Measurements from ENCODE around the gene C16orf89. TPM values are rescaled to one million over a fixed set of nuclear protein-coding genes. Genes with fewer than 3 reads are reported as not detected.
"Not testable (repeated sequence)": the region's sequence is repeated elsewhere in the genome, so short reads cannot be mapped to it uniquely, and the experiment has no call there.

The C16orf89 gene
- total and polyA plus RNA-seq, 10 of the 15 experiments (the other 5 are each of a cell fraction or from before 2014, with no cell fraction given), result not detected

- FAIRE-seq; H3K9ac ChIP-seq (ENCODE audit: control insufficient read depth, insufficient read depth, low read length); DNase-seq (ENCODE audit: low read depth, low spot score); H2AFZ ChIP-seq (ENCODE audit: control insufficient read depth, low read depth, low read length); H3K79me2 ChIP-seq (ENCODE audit: control insufficient read depth, insufficient read depth, low read length); H3K36me3 ChIP-seq (ENCODE audit: control insufficient read depth in 2 of 2, insufficient read depth in 2 of 2, low read length in 1 of 2); H3K9me3 ChIP-seq (replicated peaks; ENCODE audit: control insufficient read depth, insufficient read depth, low read length); H3K27me3 ChIP-seq (replicated peaks in 1 of 2; ENCODE audit: control insufficient read depth in 2 of 2, insufficient read depth in 2 of 2, low read length in 1 of 2); H3K4me2 ChIP-seq (ENCODE audit: control insufficient read depth, insufficient read depth); SMC1A ChIA-PET (ENCODE audit: uncharacterized antibody, unreplicated experiment); H4K20me1 ChIP-seq (ENCODE audit: control insufficient read depth, insufficient read depth); H3K4me1 ChIP-seq (ENCODE audit: control insufficient read depth, insufficient read depth, low read length); POLR2A ChIA-PET; RAD21 ChIA-PET (ENCODE audit: unreplicated experiment); BruUV-seq (replicated peaks); ATAC-seq; H3K27ac ChIP-seq (ENCODE audit: control insufficient read depth, insufficient read depth); H3K4me3 ChIP-seq: not testable (repeated sequence)
- CTCF ChIA-PET, result interaction anchor here (0.9 to 1.5 kb wide), 3 partner anchors 20 to 128 kb away, joined by 3 to 4 read pairs (median 4); partner anchors contain the start of genes C16orf89 and SEC14L5
- 87% methylated on average over 11 of the region's 11 CpGs for whole genome bisulfite sequencing (ENCODE audit: insufficient coverage, insufficient replicate concordance, low lambda C conversion rate, missing lambda C conversion rate)
- in situ Hi-C loops (cut with MboI) (loop anchor here (10.0 kb wide), 1 partner anchor 241 kb away; the partner anchor contains the start of genes GLYR1 and UBN1), intact Hi-C loops (cut with micrococcal nuclease; ENCODE audit: unreplicated experiment) (loop anchor here (1.0 kb wide), 1 partner anchor 29 kb away; no protein-coding TSS in a partner anchor)
Observed at GRCh38 chr16:5085716-5086115, 20.0 kb upstream of the C16orf89 start.

GRCh38 chr16:5084802-5085201 is 19.0 kb upstream of the C16orf89 start:
- H3K27me3 ChIP-seq (replicated peaks in 1 of 2; ENCODE audit: control insufficient read depth in 2 of 2, insufficient read depth in 2 of 2, low read length in 1 of 2); H2AFZ ChIP-seq (ENCODE audit: control insufficient read depth, low read depth, low read length); DNase-seq (ENCODE audit: low read depth, low spot score); H3K27ac ChIP-seq (ENCODE audit: control insufficient read depth, insufficient read depth); intact Hi-C loops (cut with micrococcal nuclease; ENCODE audit: unreplicated experiment); H3K4me2 ChIP-seq (ENCODE audit: control insufficient read depth, insufficient read depth); BruUV-seq (replicated peaks); H3K79me2 ChIP-seq (ENCODE audit: control insufficient read depth, insufficient read depth, low read length); H3K9ac ChIP-seq (ENCODE audit: control insufficient read depth, insufficient read depth, low read length); H3K4me3 ChIP-seq; ATAC-seq; POLR2A ChIA-PET; H3K4me1 ChIP-seq (ENCODE audit: control insufficient read depth, insufficient read depth, low read length); RAD21 ChIA-PET (ENCODE audit: unreplicated experiment); H3K9me3 ChIP-seq (replicated peaks; ENCODE audit: control insufficient read depth, insufficient read depth, low read length); H4K20me1 ChIP-seq (ENCODE audit: control insufficient read depth, insufficient read depth); H3K36me3 ChIP-seq (ENCODE audit: control insufficient read depth in 2 of 2, insufficient read depth in 2 of 2, low read length in 1 of 2): not testable (repeated sequence)
- SMC1A ChIA-PET (ENCODE audit: uncharacterized antibody, unreplicated experiment), result interaction anchor here (1.1 kb wide), 3 partner anchors 11 to 33 kb away, joined by 3 to 4 read pairs (median 3); no protein-coding TSS in a partner anchor
- peak; percentile 34; the same call in 1 of the 2 replicates for TF ChIP-seq SMC3 (IDR thresholded peaks at IDR 0.05; ENCODE audit: borderline replicate concordance, low read length)
- peak; percentile 73 for TF ChIP-seq RAD21 (IDR thresholded peaks at IDR 0.05; ENCODE audit: insufficient read depth, low read depth, low read length)
- peak; percentile 48 to 76 (median 62) for TF ChIP-seq CTCF (IDR thresholded peaks at IDR 0.05 in 2 of 3, conservative IDR thresholded peaks at IDR 0.05 in 1 of 3; ENCODE audit: control insufficient read depth in 2 of 3, extremely low read depth in 1 of 3, insufficient read depth in 1 of 3, low read depth in 3 of 3, low read length in 3 of 3)
- 0 out of 2 replicates have a peak, but pooled peaks have one; percentile 6 for TF ChIP-seq YY1 (IDR thresholded peaks at IDR 0.05; ENCODE audit: low read depth, low read length)
- WGBS (ENCODE audit: insufficient coverage, insufficient replicate concordance, low lambda C conversion rate, missing lambda C conversion rate), result 54% methylated on average over 10 of the region's 10 CpGs
- peak; percentile 18 for FAIRE-seq
- in situ Hi-C loops (cut with MboI), result loop anchor here (10.0 kb wide), 1 partner anchor 240 kb away; the partner anchor contains the start of genes GLYR1 and UBN1
- CTCF ChIA-PET, result interaction anchor here (0.7 to 2.0 kb wide), 8 partner anchors 9 to 234 kb away, joined by 3 to 15 read pairs (median 6); partner anchors contain the start of gene C16orf89

Data from GM12878 (cell line).